ENCODE data around the gene HEXB. TPM values are rescaled to one million over a fixed set of nuclear protein-coding genes. Genes with fewer than 3 reads are reported as not detected.

Gene HEXB
- total and polyA plus RNA-seq, 9 of the 15 experiments (the other 6 are each of a cell fraction or from before 2014, with no cell fraction given) = 22.9 to 158 (median 108) TPM

DNA sequence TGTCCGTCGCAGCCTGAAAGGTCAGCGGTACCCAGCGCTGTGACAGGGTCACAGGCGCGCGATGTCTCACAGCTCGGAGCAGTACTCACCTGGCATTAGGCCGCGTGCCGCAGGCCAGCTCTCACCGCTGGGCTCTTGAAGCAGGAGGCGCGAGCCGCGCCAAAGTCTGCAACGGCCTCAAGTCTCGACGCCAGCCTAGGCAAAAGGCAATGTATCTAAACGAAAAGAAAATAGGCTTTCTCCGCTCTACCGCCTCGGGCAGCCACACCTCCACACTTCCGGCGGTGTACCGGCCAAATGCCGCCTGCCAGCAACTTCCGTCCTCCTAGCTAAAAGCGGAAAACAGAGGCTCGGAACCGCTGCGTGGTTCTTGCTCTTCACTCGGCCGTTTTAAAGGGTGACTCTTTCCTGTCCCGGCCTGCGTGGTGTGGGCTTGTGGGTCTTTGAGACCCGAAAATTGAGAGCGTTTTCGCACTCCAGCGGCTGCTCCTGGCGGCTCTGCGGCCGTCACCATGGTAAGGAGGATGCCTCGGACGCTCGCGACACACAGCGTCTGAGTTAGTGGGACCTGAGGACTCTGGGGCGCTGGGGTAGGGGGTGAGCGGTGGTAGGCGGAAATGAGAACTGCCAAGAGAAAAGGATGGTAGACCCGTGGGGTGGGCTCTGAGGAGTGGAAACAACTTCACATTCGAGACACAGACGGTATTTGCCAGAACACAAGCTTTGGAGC is 82.0 kb downstream of the HEXB start, which contains the start of the genes GFM2 and NSA2 (continued):
- TF ChIP-seq NEUROD1 (IDR thresholded peaks at IDR 0.05; ENCODE audit: borderline replicate concordance, low read depth, low read length, partially characterized antibody) (peak; percentile 95), SAP30 (IDR thresholded peaks at IDR 0.05; ENCODE audit: borderline replicate concordance, insufficient read depth, low read depth, low read length, poor library complexity, severe bottlenecking) (peak; percentile 79), ZNF778 (CRISPR knock-in tag; IDR thresholded peaks at IDR 0.05) (no peak), POLR2AphosphoS2 (IDR thresholded peaks at IDR 0.05; ENCODE audit: low read length) (no peak), NR1H2 (CRISPR knock-in tag; IDR thresholded peaks at IDR 0.05) (peak; percentile 57; the same call in 1 of the 2 replicates), PCBP2 (IDR thresholded peaks at IDR 0.05; ENCODE audit: low read depth, low read length, poor library complexity, severe bottlenecking) (no peak), RHOXF2B (CRISPR knock-in tag; conservative IDR thresholded peaks at IDR 0.05) (no peak), TEAD1 (CRISPR knock-in tag; IDR thresholded peaks at IDR 0.05) (peak; percentile 11 to 79; a peak in 3 of 4 replicates), POLR2H (tag; IDR thresholded peaks at IDR 0.05; ENCODE audit: low read depth) (no peak), SRF (CRISPR knock-in tag; IDR thresholded peaks at IDR 0.05) (0 out of 4 replicates have a peak, but pooled peaks of 1 of the 2 experiments have one; percentile 29), ZNF586 (CRISPR knock-in tag; conservative IDR thresholded peaks at IDR 0.05) (no peak), ZNF766 (CRISPR knock-in tag; conservative IDR thresholded peaks at IDR 0.05) (peak; percentile 63; the same call in 1 of the 2 replicates), BCOR (IDR thresholded peaks at IDR 0.05) (no peak), SMARCA5 (IDR thresholded peaks at IDR 0.05) (no peak)
- TF ChIP-seq, protein P1, sequence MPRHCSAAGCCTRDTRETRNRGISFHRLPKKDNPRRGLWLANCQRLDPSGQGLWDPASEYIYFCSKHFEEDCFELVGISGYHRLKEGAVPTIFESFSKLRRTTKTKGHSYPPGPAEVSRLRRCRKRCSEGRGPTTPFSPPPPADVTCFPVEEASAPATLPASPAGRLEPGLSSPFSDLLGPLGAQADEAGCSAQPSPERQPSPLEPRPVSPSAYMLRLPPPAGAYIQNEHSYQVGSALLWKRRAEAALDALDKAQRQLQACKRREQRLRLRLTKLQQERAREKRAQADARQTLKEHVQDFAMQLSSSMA (CRISPR knock-in tag; IDR thresholded peaks at IDR 0.05) = no peak
- TF ChIP-seq, protein P2, sequence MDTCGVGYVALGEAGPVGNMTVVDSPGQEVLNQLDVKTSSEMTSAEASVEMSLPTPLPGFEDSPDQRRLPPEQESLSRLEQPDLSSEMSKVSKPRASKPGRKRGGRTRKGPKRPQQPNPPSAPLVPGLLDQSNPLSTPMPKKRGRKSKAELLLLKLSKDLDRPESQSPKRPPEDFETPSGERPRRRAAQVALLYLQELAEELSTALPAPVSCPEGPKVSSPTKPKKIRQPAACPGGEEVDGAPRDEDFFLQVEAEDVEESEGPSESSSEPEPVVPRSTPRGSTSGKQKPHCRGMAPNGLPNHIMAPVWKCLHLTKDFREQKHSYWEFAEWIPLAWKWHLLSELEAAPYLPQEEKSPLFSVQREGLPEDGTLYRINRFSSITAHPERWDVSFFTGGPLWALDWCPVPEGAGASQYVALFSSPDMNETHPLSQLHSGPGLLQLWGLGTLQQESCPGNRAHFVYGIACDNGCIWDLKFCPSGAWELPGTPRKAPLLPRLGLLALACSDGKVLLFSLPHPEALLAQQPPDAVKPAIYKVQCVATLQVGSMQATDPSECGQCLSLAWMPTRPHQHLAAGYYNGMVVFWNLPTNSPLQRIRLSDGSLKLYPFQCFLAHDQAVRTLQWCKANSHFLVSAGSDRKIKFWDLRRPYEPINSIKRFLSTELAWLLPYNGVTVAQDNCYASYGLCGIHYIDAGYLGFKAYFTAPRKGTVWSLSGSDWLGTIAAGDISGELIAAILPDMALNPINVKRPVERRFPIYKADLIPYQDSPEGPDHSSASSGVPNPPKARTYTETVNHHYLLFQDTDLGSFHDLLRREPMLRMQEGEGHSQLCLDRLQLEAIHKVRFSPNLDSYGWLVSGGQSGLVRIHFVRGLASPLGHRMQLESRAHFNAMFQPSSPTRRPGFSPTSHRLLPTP (IDR thresholded peaks at IDR 0.05; ENCODE audit: borderline replicate concordance, extremely low read depth, insufficient read length) = no peak
- TF ChIP-seq, protein P3, sequence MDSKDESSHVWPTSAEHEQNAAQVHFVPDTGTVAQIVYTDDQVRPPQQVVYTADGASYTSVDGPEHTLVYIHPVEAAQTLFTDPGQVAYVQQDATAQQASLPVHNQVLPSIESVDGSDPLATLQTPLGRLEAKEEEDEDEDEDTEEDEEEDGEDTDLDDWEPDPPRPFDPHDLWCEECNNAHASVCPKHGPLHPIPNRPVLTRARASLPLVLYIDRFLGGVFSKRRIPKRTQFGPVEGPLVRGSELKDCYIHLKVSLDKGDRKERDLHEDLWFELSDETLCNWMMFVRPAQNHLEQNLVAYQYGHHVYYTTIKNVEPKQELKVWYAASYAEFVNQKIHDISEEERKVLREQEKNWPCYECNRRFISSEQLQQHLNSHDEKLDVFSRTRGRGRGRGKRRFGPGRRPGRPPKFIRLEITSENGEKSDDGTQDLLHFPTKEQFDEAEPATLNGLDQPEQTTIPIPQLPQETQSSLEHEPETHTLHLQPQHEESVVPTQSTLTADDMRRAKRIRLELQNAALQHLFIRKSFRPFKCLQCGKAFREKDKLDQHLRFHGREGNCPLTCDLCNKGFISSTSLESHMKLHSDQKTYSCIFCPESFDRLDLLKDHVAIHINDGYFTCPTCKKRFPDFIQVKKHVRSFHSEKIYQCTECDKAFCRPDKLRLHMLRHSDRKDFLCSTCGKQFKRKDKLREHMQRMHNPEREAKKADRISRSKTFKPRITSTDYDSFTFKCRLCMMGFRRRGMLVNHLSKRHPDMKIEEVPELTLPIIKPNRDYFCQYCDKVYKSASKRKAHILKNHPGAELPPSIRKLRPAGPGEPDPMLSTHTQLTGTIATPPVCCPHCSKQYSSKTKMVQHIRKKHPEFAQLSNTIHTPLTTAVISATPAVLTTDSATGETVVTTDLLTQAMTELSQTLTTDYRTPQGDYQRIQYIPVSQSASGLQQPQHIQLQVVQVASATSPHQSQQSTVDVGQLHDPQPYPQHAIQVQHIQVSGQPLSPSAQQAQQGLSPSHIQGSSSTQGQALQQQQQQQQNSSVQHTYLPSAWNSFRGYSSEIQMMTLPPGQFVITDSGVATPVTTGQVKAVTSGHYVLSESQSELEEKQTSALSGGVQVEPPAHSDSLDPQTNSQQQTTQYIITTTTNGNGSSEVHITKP (IDR thresholded peaks at IDR 0.05; ENCODE audit: partially characterized antibody) = peak; percentile 67
- TF ChIP-seq, protein P4, sequence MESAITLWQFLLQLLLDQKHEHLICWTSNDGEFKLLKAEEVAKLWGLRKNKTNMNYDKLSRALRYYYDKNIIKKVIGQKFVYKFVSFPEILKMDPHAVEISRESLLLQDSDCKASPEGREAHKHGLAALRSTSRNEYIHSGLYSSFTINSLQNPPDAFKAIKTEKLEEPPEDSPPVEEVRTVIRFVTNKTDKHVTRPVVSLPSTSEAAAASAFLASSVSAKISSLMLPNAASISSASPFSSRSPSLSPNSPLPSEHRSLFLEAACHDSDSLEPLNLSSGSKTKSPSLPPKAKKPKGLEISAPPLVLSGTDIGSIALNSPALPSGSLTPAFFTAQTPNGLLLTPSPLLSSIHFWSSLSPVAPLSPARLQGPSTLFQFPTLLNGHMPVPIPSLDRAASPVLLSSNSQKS (CRISPR knock-in tag; IDR thresholded peaks at IDR 0.05) = no peak
